IMR-90 (cell line): ENCODE measurements around the gene SLC9A2. TPM values are rescaled to one million over a fixed set of nuclear protein-coding genes. Genes with fewer than 3 reads are reported as not detected.

Experiments
- ATAC-seq: fragments of 200-7000 bp; cut with Tn5 transposase; 2 replicates; pipeline ENCODE4 v1.9.1; 2020; ENCODE audit warnings: low read depth, mild to moderate bottlenecking, moderate library complexity
- BruUV-seq: library from RNA; stranded (reverse); fragments of 400-500 nt; replicated peaks from 2 replicates; lab custom pipeline; 2021; lab: Mats Ljungman, UMichigan
- CTCF ChIA-PET: fragments of 300-600 bp; formaldehyde crosslinking; extraction: SDS; loops from one replicate; lab custom pipeline; 2021; ENCODE audit warnings: antibody characterized with exemption; lab: Yijun Ruan, JAX
- POLR2A ChIA-PET: fragments of 300-600 bp; sonication (Branson Sonifier 250); formaldehyde crosslinking; loops from one replicate; lab custom pipeline; 2022; ENCODE audit warnings: antibody characterized with exemption; ENCODE audit not compliant: unreplicated experiment; lab: Charles Lee
- DNase-seq: peaks from one replicate; pipeline ENCODE4 v3.0.0; 2013
- H2AFZ ChIP-seq: replicated peaks from 2 replicates; pipeline ENCODE3; 2013; ENCODE audit warnings: low read length, mild to moderate bottlenecking; ENCODE audit not compliant: poor library complexity
- H2AK5ac ChIP-seq: 2 replicates; pipeline ENCODE4 v1.6.1; 2013; ENCODE audit warnings: low read depth, low read length, inconsistent platforms
- H2AK9ac ChIP-seq: replicated peaks from 2 replicates; pipeline ENCODE3; 2013; ENCODE audit warnings: mild to moderate bottlenecking, low read depth, low read length, moderate library complexity; ENCODE audit not compliant: poor library complexity
- H2BK120ac ChIP-seq: 2 replicates; pipeline ENCODE4 v1.6.1; 2013; ENCODE audit warnings: low read depth, low read length, inconsistent platforms
- H2BK15ac ChIP-seq: 3 replicates; pipeline ENCODE4 v1.6.1; 2013; ENCODE audit warnings: low read depth, low read length, inconsistent platforms
- H2BK20ac ChIP-seq: 2 replicates; pipeline ENCODE4 v1.6.1; 2013; ENCODE audit warnings: low read depth, mild to moderate bottlenecking, inconsistent platforms, low read length, moderate library complexity
- H2BK5ac ChIP-seq: 2 replicates; pipeline ENCODE4 v1.6.1; 2013; ENCODE audit warnings: mild to moderate bottlenecking, low read depth, low read length, inconsistent platforms; ENCODE audit not compliant: poor library complexity, severe bottlenecking
- H3K14ac ChIP-seq: replicated peaks from 2 replicates; pipeline ENCODE4 v1.6.1; 2013; ENCODE audit warnings: low read depth, low read length, inconsistent platforms
- H3K18ac ChIP-seq: 2 replicates; pipeline ENCODE4 v1.6.1; 2013; ENCODE audit warnings: low read depth, low read length, control low read depth
- H3K23ac ChIP-seq: 2 replicates; pipeline ENCODE4 v1.6.1; 2013; ENCODE audit warnings: low read depth, low read length, inconsistent platforms
- H3K27ac ChIP-seq: 2 replicates; pipeline ENCODE4 v1.5.1; 2013; ENCODE audit warnings: mild to moderate bottlenecking, control low read depth, low read length; ENCODE audit not compliant: insufficient read depth
- H3K27me3 ChIP-seq: 2 replicates; pipeline ENCODE4 v1.6.1; 2013; ENCODE audit warnings: low read length; ENCODE audit not compliant: control insufficient read depth, insufficient read depth
- H3K36me3 ChIP-seq: 2 replicates; pipeline ENCODE4 v1.6.1; 2013; ENCODE audit warnings: low read length, mixed read lengths; ENCODE audit not compliant: control insufficient read depth, insufficient read depth
- H3K4ac ChIP-seq: 2 replicates; pipeline ENCODE4 v1.6.1; 2013; ENCODE audit warnings: low read depth, low read length, inconsistent platforms
- H3K4me1 ChIP-seq: 2 replicates; pipeline ENCODE4 v1.6.1; 2013; ENCODE audit warnings: low read length, mixed read lengths; ENCODE audit not compliant: control insufficient read depth, insufficient read depth
- H3K4me2 ChIP-seq: 2 replicates; pipeline ENCODE4 v1.6.1; 2013; ENCODE audit warnings: low read depth, mild to moderate bottlenecking, control low read depth, low read length, moderate library complexity
- H3K4me3 ChIP-seq: 2 replicates; pipeline ENCODE4 v1.5.1; 2013; ENCODE audit warnings: low read depth, mild to moderate bottlenecking, control low read depth, low read length, moderate library complexity; ENCODE audit not compliant: insufficient read depth
- H3K56ac ChIP-seq: 2 replicates; pipeline ENCODE4 v1.6.1; 2013; ENCODE audit warnings: low read length, inconsistent platforms; ENCODE audit not compliant: insufficient read depth; ENCODE audit errors: extremely low read depth
- H3K79me1 ChIP-seq, 2 experiments: 2 replicates each; pipeline ENCODE4 v1.6.1; 2013; ENCODE audit warnings: low read length in 2 of 2, inconsistent platforms in 1 of 2, low read depth in 1 of 2
- H3K9ac ChIP-seq: 2 replicates; pipeline ENCODE4 v1.6.1; 2013; ENCODE audit warnings: low read depth, low read length, control low read depth
- H3K9me1 ChIP-seq: 2 replicates; pipeline ENCODE4 v1.6.1; 2013; ENCODE audit warnings: low read length, inconsistent platforms; ENCODE audit not compliant: insufficient read depth
- H3K9me3 ChIP-seq: 2 replicates; pipeline ENCODE4 v1.6.1; 2013; ENCODE audit warnings: low read length; ENCODE audit not compliant: control insufficient read depth, insufficient read depth
- H4K20me1 ChIP-seq: 2 replicates; pipeline ENCODE4 v1.6.1; 2013; ENCODE audit warnings: low read length, inconsistent platforms; ENCODE audit not compliant: insufficient read depth
- H4K5ac ChIP-seq: 2 replicates; pipeline ENCODE4 v1.6.1; 2013; ENCODE audit warnings: mild to moderate bottlenecking, low read depth, low read length, control low read depth
- H4K8ac ChIP-seq, 2 experiments: 2 replicates each; pipeline ENCODE4 v1.6.1; 2013; ENCODE audit warnings: low read depth in 2 of 2, low read length in 2 of 2, control low read depth in 1 of 2, inconsistent platforms in 1 of 2
- H4K91ac ChIP-seq: 2 replicates; pipeline ENCODE4 v1.6.1; 2013; ENCODE audit warnings: low read depth, low read length, inconsistent platforms; ENCODE audit not compliant: insufficient read depth
- BHLHE40 ChIP-seq: fragments of 150-350 bp; IDR thresholded peaks from 2 replicates; pipeline ENCODE4 v1.6.1; 2016; ENCODE audit warnings: mild to moderate bottlenecking, low read depth, low read length
- CEBPB ChIP-seq: IDR thresholded peaks from 2 replicates; pipeline ENCODE4 v1.6.1; 2012; ENCODE audit warnings: low read depth, low read length, improper control_type of control experiment
- CHD1 ChIP-seq: IDR thresholded peaks from 2 replicates; pipeline ENCODE4 v1.6.1; 2012; ENCODE audit warnings: low read depth, low read length, improper control_type of control experiment
- CTCF ChIP-seq: conservative IDR thresholded peaks from 2 replicates; pipeline ENCODE4 v1.5.1; 2012; ENCODE audit warnings: mild to moderate bottlenecking, low read depth, low read length, improper control_type of control experiment
- ELK1 ChIP-seq: fragments of 150-350 bp; IDR thresholded peaks from 2 replicates; pipeline ENCODE4 v1.6.1; 2016; ENCODE audit warnings: low read depth, mild to moderate bottlenecking, low read length, moderate library complexity, borderline replicate concordance
- FOS ChIP-seq: fragments of 150-350 bp; IDR thresholded peaks from 2 replicates; pipeline ENCODE4 v1.6.1; 2016; ENCODE audit warnings: low read depth, low read length
- MAFK ChIP-seq: IDR thresholded peaks from 2 replicates; pipeline ENCODE4 v1.6.1; 2012; ENCODE audit warnings: low read depth, low read length, improper control_type of control experiment
- MAZ ChIP-seq: IDR thresholded peaks from 2 replicates; pipeline ENCODE4 v1.6.1; 2012; ENCODE audit warnings: low read depth, mild to moderate bottlenecking, low read length, improper control_type of control experiment, moderate library complexity, borderline replicate concordance
- MXI1 ChIP-seq: IDR thresholded peaks from 2 replicates; pipeline ENCODE4 v1.6.1; 2012; ENCODE audit warnings: low read depth, mild to moderate bottlenecking, low read length, moderate library complexity, borderline replicate concordance
- NFE2L2 ChIP-seq: fragments of 150-350 bp; IDR thresholded peaks from 2 replicates; pipeline ENCODE4 v1.6.1; 2016; ENCODE audit warnings: low read depth, mild to moderate bottlenecking, low read length
- POLR2A ChIP-seq: IDR thresholded peaks from 2 replicates; pipeline ENCODE4 v1.6.1; 2012; ENCODE audit warnings: mild to moderate bottlenecking, low read depth, low read length
- RAD21 ChIP-seq: IDR thresholded peaks from 2 replicates; pipeline ENCODE4 v1.6.1; 2012; ENCODE audit warnings: low read length, improper control_type of control experiment
- RCOR1 ChIP-seq: IDR thresholded peaks from 2 replicates; pipeline ENCODE4 v1.6.1; 2012; ENCODE audit warnings: mild to moderate bottlenecking, low read length, improper control_type of control experiment; ENCODE audit not compliant: insufficient replicate concordance
- RFX5 ChIP-seq: IDR thresholded peaks from 2 replicates; pipeline ENCODE4 v1.8.0; 2012; ENCODE audit warnings: low read depth, mild to moderate bottlenecking, low read length, moderate library complexity
- SMC3 ChIP-seq: fragments of 150-350 bp; IDR thresholded peaks from 2 replicates; pipeline ENCODE4 v1.6.1; 2016; ENCODE audit warnings: low read depth, mild to moderate bottlenecking, antibody characterized with exemption, low read length, moderate library complexity
- USF2 ChIP-seq: fragments of 150-350 bp; IDR thresholded peaks from 2 replicates; pipeline ENCODE4 v1.6.1; 2017; ENCODE audit warnings: mild to moderate bottlenecking, antibody characterized with exemption, low read length, low read depth
- WGBS, 2 experiments: methylation state at CpG; one replicate each; pipeline versions ENCODE4 v1.1.5 to v1.1.7; 2013; ENCODE audit warnings: missing lambda C conversion rate in 2 of 2; ENCODE audit not compliant: insufficient read length in 1 of 2; ENCODE audit errors: extremely low coverage in 2 of 2; 5-methylcytosine and 5-hydroxymethylcytosine counted together
- dilution Hi-C: fragments of 300-500 bp; cut with HindIII; formaldehyde crosslinking; loops from one replicate; pipeline ENCODE4 v1.14.3; 2018; ENCODE audit warnings: low sequenced_read_pairs; ENCODE audit not compliant: unreplicated experiment
- in situ Hi-C: fragments of 300-500 bp; cut with MboI; formaldehyde crosslinking; loops from 3 replicates; pipeline ENCODE4 v1.14.3; 2019; ENCODE audit warnings: low sequenced_read_pairs, inconsistent platforms, mixed read lengths
- intact Hi-C: fragments of 100-400 bp; cut with micrococcal nuclease; formaldehyde crosslinking; loops from 2 replicates; pipeline ENCODE4 v1.10.0; 2022
- polyA plus RNA-seq, 3 experiments: library from polyadenylated mRNA; depleted of rRNA; stranded (reverse); fragments of >200 nt; gene quantifications; 2 replicates each; pipeline ENCODE4 v1.2.3, GENCODE V29; 2012; ENCODE audit warnings: low replicate concordance in 1 of 3
- total RNA-seq: library from RNA; depleted of rRNA; stranded (reverse); fragments of >200 nt; gene quantifications from 2 replicates; pipeline ENCODE4 v1.2.3, GENCODE V29; 2012

The SLC9A2 gene
- total and polyA plus RNA-seq, 2 of the 4 experiments (the other 2 are of a cell fraction), result not detected

- H2BK20ac ChIP-seq, result no peak overlapping the region
- H3K27me3 ChIP-seq, result no peaks in the 10 kb centered on the region
- intact Hi-C loops, result no loop called here
- no peak overlapping the region for H3K4ac ChIP-seq
- no peak overlapping the region for H4K8ac ChIP-seq
- no peaks in the 10 kb centered on the region for H3K9me3 ChIP-seq
- H2AK9ac ChIP-seq, result no peak overlapping the region
- no peak overlapping the region for H4K91ac ChIP-seq
- H2BK120ac ChIP-seq, result no peak overlapping the region
- no peak for TF ChIP-seq POLR2A
- no peak for TF ChIP-seq SMC3
- no peak for TF ChIP-seq ELK1
- TF ChIP-seq RCOR1, result no peak
- no peak for TF ChIP-seq USF2
- no peak for TF ChIP-seq RAD21
- TF ChIP-seq CHD1, result no peak
- TF ChIP-seq RFX5, result no peak
- no peak for TF ChIP-seq BHLHE40
- TF ChIP-seq CTCF, result no peak
- no peak for TF ChIP-seq MXI1
- no peak for TF ChIP-seq CEBPB
- TF ChIP-seq MAZ, result no peak
- TF ChIP-seq MAFK, result no peak
- TF ChIP-seq NFE2L2, result no peak
- TF ChIP-seq FOS, result no peak
- ChIA-PET CTCF (no interaction called here), POLR2A (no interaction called here)
- ATAC-seq, result no peak
- H3K4me1 ChIP-seq, result no peaks in the 10 kb centered on the region
- no peak overlapping the region for H3K14ac ChIP-seq
- H4K5ac ChIP-seq, result no peak overlapping the region
- no peak overlapping the region for H3K9ac ChIP-seq
- no peak overlapping the region for H3K27ac ChIP-seq
- H2BK5ac ChIP-seq, result no peak overlapping the region
- no peak overlapping the region for H3K18ac ChIP-seq
- H3K36me3 ChIP-seq, result no peaks in the 10 kb centered on the region
- no peaks in the 10 kb centered on the region for H3K79me1 ChIP-seq
- in situ Hi-C loops, result no loop called here
- no CpG with 5 or more reads among the region's 1 CpG for WGBS, 2 experiments
- H2AFZ ChIP-seq, result no peak overlapping the region
- no peak overlapping the region for H3K4me2 ChIP-seq
- no peak overlapping the region for H3K23ac ChIP-seq
- DNase-seq, result no peak
- no peaks in the 10 kb centered on the region for H4K20me1 ChIP-seq
- dilution Hi-C loops, result no loop called here
- H3K4me3 ChIP-seq, result no peak overlapping the region
- no peak overlapping the region for H2BK15ac ChIP-seq
- no peak overlapping the region for H3K56ac ChIP-seq
- BruUV-seq, result no TSS peak
- H3K9me1 ChIP-seq, result no peaks in the 10 kb centered on the region
- no peak overlapping the region for H2AK5ac ChIP-seq
Observed at GRCh38 chr2:102669401-102669800, 50.0 kb downstream of the SLC9A2 start.
